SH-SY5Y (cell line): Measurements from ENCODE around the gene XYLT1.

ENCODE experiments used
- GATA2 ChIP-seq: IDR thresholded peaks from 2 replicates; pipeline ENCODE4 v1.6.1; 2011; ENCODE audit warnings: mild to moderate bottlenecking, low read depth, low read length
- GATA3 ChIP-seq: IDR thresholded peaks from 2 replicates; pipeline ENCODE4 v1.6.1; 2011; ENCODE audit warnings: low read depth, mild to moderate bottlenecking, low read length, moderate library complexity

GRCh38 chr16:17107450-17107849, 363.3 kb downstream of the XYLT1 start:
- TF ChIP-seq GATA2 = no peak
- TF ChIP-seq GATA3 = no peak
